HepG2 (cell line): Measurements from ENCODE around the gene DCST2. TPM values are rescaled to one million over a fixed set of nuclear protein-coding genes. Genes with fewer than 3 reads are reported as not detected.

Source experiments
- ATF1 ChIP-seq: IDR thresholded peaks from 2 replicates; pipeline ENCODE4 v1.6.1; 2016; ENCODE audit warnings: mild to moderate bottlenecking, control low read depth
- CBX5 ChIP-seq: sonication (generic); formaldehyde crosslinking; IDR thresholded peaks from 2 replicates; pipeline ENCODE4 v1.4.0; 2020; ENCODE audit warnings: missing genetic modification reagents, borderline replicate concordance
- GABPA ChIP-seq, 2 experiments: IDR thresholded peaks; 2 replicates each; pipeline ENCODE4 v1.6.1; 2011 to 2016; ENCODE audit warnings: low read depth in 2 of 2, low read length in 1 of 2, missing biosample characterization in 1 of 2, missing genetic modification characterization in 1 of 2
- GABPB1 ChIP-seq: IDR thresholded peaks from 2 replicates; pipeline ENCODE4 v1.6.1; 2016; ENCODE audit warnings: mild to moderate bottlenecking, missing genetic modification reagents, moderate library complexity, missing compliant biosample characterization
- KAT2B ChIP-seq: fragments of 150-350 bp; IDR thresholded peaks from 2 replicates; pipeline ENCODE4 v1.6.1; 2014; ENCODE audit warnings: low read depth, low read length, borderline replicate concordance
- KDM4B ChIP-seq: sonication (generic); formaldehyde crosslinking; IDR thresholded peaks from 2 replicates; pipeline ENCODE4 v1.4.0; 2020; ENCODE audit warnings: missing genetic modification reagents
- MAZ ChIP-seq, 2 experiments: sonication (generic) in 1 of 2; formaldehyde crosslinking in 1 of 2; IDR thresholded peaks; 2 replicates each; pipeline versions ENCODE4 v1.5.0 to v1.6.1; 2012 to 2020; ENCODE audit warnings: low read depth in 2 of 2, mild to moderate bottlenecking in 2 of 2, borderline replicate concordance in 1 of 2, improper control_type of control experiment in 1 of 2, low read length in 1 of 2, missing genetic modification reagents in 1 of 2, moderate library complexity in 1 of 2
- MBD4 ChIP-seq: IDR thresholded peaks from 2 replicates; pipeline ENCODE4 v1.6.1; 2012; ENCODE audit warnings: low read length, inconsistent platforms, borderline replicate concordance
- MIER2 ChIP-seq: IDR thresholded peaks from 2 replicates; pipeline ENCODE4 v1.6.1; 2016; ENCODE audit warnings: missing biosample characterization, missing genetic modification reagents
- SETDB1 ChIP-seq: sonication (generic); formaldehyde crosslinking; IDR thresholded peaks from 2 replicates; pipeline ENCODE4 v1.5.1; 2020; ENCODE audit warnings: missing genetic modification reagents, mild to moderate bottlenecking, borderline replicate concordance
- SMARCC2 ChIP-seq: fragments of 450-650 bp; IDR thresholded peaks from 2 replicates; pipeline ENCODE4 v1.6.1; 2017; ENCODE audit warnings: antibody characterized with exemption, mild to moderate bottlenecking
- SP140L ChIP-seq: sonication (generic); formaldehyde crosslinking; IDR thresholded peaks from 2 replicates; pipeline ENCODE4 v1.4.0; 2020; ENCODE audit warnings: missing genetic modification reagents, borderline replicate concordance
- SP5 ChIP-seq: IDR thresholded peaks from 2 replicates; pipeline ENCODE4 v1.6.1; 2016; ENCODE audit warnings: low read depth, borderline replicate concordance
- ZBTB37 ChIP-seq: sonication (generic); formaldehyde crosslinking; IDR thresholded peaks from 2 replicates; pipeline ENCODE4 v1.4.0; 2020; ENCODE audit warnings: mild to moderate bottlenecking, missing genetic modification reagents
- ZBTB46 ChIP-seq: sonication (generic); formaldehyde crosslinking; IDR thresholded peaks from 2 replicates; pipeline ENCODE4 v1.4.0; 2020; ENCODE audit warnings: mild to moderate bottlenecking, missing genetic modification reagents, borderline replicate concordance
- ZFP37 ChIP-seq: sonication (generic); formaldehyde crosslinking; IDR thresholded peaks from 2 replicates; pipeline ENCODE4 v1.4.0; 2020; ENCODE audit warnings: missing genetic modification reagents, borderline replicate concordance
- ZMYM3 ChIP-seq: sonication (generic); formaldehyde crosslinking; IDR thresholded peaks from 2 replicates; pipeline ENCODE4 v1.5.1; 2020; ENCODE audit warnings: mild to moderate bottlenecking, missing genetic modification reagents
- ZNF430 ChIP-seq: sonication (generic); formaldehyde crosslinking; IDR thresholded peaks from 2 replicates; pipeline ENCODE4 v1.9.0; 2021; ENCODE audit warnings: mild to moderate bottlenecking, missing genetic modification reagents
- ZNF556 ChIP-seq: sonication (generic); formaldehyde crosslinking; IDR thresholded peaks from 2 replicates; pipeline ENCODE4 v1.4.0; 2020; ENCODE audit warnings: mild to moderate bottlenecking, missing genetic modification reagents, borderline replicate concordance
- ZNF746 ChIP-seq: sonication (generic); formaldehyde crosslinking; IDR thresholded peaks from 2 replicates; pipeline ENCODE4 v1.8.0; 2022; ENCODE audit warnings: mild to moderate bottlenecking, missing genetic modification reagents
- ZNF800 ChIP-seq: sonication (generic); formaldehyde crosslinking; IDR thresholded peaks from 2 replicates; pipeline ENCODE4 v1.4.0; 2020; ENCODE audit warnings: missing genetic modification reagents
- polyA plus RNA-seq, 8 experiments: library from polyadenylated mRNA; depleted of rRNA in 3 of 8; stranded (reverse) in 7 of 8; unstranded in 1 of 8; fragments of >200 nt; fragmentation: Illumina TruSeq in 4 of 8; extraction: Trizol in 4 of 8; gene quantifications; 2 replicates each; pipeline versions ENCODE4 v1.2.1 to v1.2.3, GENCODE V29; 2011 to 2016; ENCODE audit warnings: low read depth in 4 of 8, missing spikeins in 1 of 8, mixed read lengths in 1 of 8; ENCODE audit not compliant: insufficient read depth in 1 of 8
- total RNA-seq, 5 experiments: library from RNA; depleted of rRNA; stranded (reverse); fragments of >200 nt; fragmentation: Illumina TruSeq; extraction: Trizol; gene quantifications; 2 replicates each; pipeline ENCODE4 v1.2.3, GENCODE V29; 2016; ENCODE audit warnings: low read depth in 1 of 5
- TF ChIP-seq, protein P1 (sequence below): sonication (generic); formaldehyde crosslinking; IDR thresholded peaks from 2 replicates; pipeline ENCODE4 v1.4.0; 2020; ENCODE audit warnings: mild to moderate bottlenecking, missing genetic modification reagents

DCST2 gene
- total and polyA plus RNA-seq, 2 of the 13 experiments (the other 11 are each of a cell fraction or from before 2014, with no cell fraction given): 0.74 TPM; not detected in 1

DNA sequence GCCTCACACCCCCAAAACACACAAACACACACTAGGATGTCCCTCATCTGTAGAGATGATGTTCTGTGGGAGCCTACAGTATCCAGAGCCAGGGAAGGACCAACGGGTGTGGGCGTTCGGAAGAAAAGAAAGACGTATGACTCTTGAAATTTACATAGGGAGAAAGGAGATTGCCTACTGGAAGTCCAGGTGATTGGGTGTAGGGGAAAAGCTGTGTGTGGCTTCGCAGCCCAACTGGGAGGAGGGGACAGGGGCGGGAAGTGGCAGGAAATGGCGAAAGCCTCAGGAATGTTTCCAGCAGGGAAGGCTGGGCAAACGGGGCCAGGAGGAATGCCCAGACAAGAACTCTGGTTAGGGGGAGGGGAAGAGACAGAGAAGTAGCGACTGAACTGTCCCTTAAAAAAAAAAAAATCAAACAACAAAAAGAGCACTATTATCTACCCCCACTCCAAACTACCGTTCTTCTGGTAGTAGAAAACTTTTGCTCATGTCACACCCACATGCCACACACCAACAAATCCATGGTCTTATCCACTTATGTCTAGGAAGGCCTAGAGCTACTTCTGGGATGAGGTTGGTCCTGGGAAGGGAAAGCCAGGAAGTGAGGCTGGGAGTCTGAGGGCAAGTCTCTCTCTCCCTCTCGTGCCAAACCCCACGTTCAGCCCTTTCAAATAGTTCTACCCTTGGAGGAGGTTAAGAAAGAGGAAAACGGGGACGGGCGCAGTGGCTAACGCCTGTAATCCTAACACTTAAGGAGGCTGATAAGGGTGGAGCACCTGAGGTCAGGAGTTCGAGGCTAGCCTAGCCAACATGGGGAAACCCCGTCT lies 60.9 kb downstream of the DCST2 start (continued):
- TF ChIP-seq ZBTB46 (CRISPR knock-in tag) (no peak), ZNF556 (CRISPR knock-in tag) (no peak; the same call in 1 of the 2 replicates), GABPA (IDR thresholded peaks at IDR 0.05; ENCODE audit: low read depth, low read length) (no peak), GABPA (CRISPR knock-in tag; IDR thresholded peaks at IDR 0.05; ENCODE audit: low read depth) (peak; percentile 84), SMARCC2 (no peak), ZBTB37 (no peak), ZNF430 (CRISPR knock-in tag) (peak; percentile 23; the same call in 1 of the 2 replicates), GABPB1 (CRISPR knock-in tag) (peak; percentile 79), CBX5 (peak; percentile 50; the same call in 1 of the 2 replicates), ZNF800 (CRISPR knock-in tag) (peak; percentile 9; the same call in 1 of the 2 replicates), ZFP37 (peak; percentile 66; the same call in 1 of the 2 replicates), MIER2 (0 out of 2 replicates have a peak, but pooled peaks have one; percentile 10), KAT2B (no peak), SP140L (CRISPR knock-in tag) (no peak), MAZ (IDR thresholded peaks at IDR 0.05; ENCODE audit: borderline replicate concordance, low read depth, low read length) (0 out of 2 replicates have a peak, but pooled peaks have one; percentile 16), MAZ (CRISPR knock-in tag; IDR thresholded peaks at IDR 0.05; ENCODE audit: low read depth) (peak; percentile 59; the same call in 1 of the 2 replicates), ZMYM3 (CRISPR knock-in tag) (no peak), ZNF746 (CRISPR knock-in tag) (peak; percentile 33; the same call in 1 of the 2 replicates), ATF1 (CRISPR knock-in tag) (no peak; the same call in 1 of the 2 replicates), SP5 (CRISPR knock-in tag) (peak; percentile 92), MBD4 (no peak), SETDB1 (CRISPR knock-in tag) (no peak), KDM4B (CRISPR knock-in tag) (no peak)
- TF ChIP-seq, protein P1, sequence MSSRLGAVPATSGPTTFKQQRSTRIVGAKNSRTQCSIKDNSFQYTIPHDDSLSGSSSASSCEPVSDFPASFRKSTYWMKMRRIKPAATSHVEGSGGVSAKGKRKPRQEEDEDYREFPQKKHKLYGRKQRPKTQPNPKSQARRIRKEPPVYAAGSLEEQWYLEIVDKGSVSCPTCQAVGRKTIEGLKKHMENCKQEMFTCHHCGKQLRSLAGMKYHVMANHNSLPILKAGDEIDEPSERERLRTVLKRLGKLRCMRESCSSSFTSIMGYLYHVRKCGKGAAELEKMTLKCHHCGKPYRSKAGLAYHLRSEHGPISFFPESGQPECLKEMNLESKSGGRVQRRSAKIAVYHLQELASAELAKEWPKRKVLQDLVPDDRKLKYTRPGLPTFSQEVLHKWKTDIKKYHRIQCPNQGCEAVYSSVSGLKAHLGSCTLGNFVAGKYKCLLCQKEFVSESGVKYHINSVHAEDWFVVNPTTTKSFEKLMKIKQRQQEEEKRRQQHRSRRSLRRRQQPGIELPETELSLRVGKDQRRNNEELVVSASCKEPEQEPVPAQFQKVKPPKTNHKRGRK (CRISPR knock-in tag): no peak
